GM23338 (cell line): ENCODE measurements around the gene KDM6A. TPM values are rescaled to one million over a fixed set of nuclear protein-coding genes. Genes with fewer than 3 reads are reported as not detected.
A peak's percentile ranks its signal among the peaks of the same experiment; 100 is the strongest.

ENCODE experiments used
- ATAC-seq: fragments of 200-7000 bp; cut with Tn5 transposase; 3 replicates; pipeline ENCODE4 v1.9.1; 2020
- DNase-seq: peaks from one replicate; pipeline ENCODE4 v3.0.0-alpha.2; 2015; ENCODE audit warnings: low spot score
- H2AFZ ChIP-seq: fragments of 200-600 bp; sonication (generic); 2 replicates; pipeline ENCODE4 v1.8.0; 2016; ENCODE audit warnings: antibody characterized with exemption, mild to moderate bottlenecking, moderate library complexity
- H3F3A ChIP-seq: fragments of 200-600 bp; sonication (generic); replicated peaks from 2 replicates; pipeline ENCODE4 v1.8.0; 2017; ENCODE audit warnings: antibody characterized with exemption, mixed run types, low read depth
- H3K27ac ChIP-seq: fragments of 200-600 bp; sonication (generic); 2 replicates; pipeline ENCODE4 v1.6.1; 2016; ENCODE audit warnings: low read depth
- H3K27me3 ChIP-seq: fragments of 200-600 bp; sonication (generic); 2 replicates; pipeline ENCODE4 v1.8.0; 2016; ENCODE audit warnings: mild to moderate bottlenecking, mixed run types, moderate library complexity; ENCODE audit not compliant: insufficient read depth
- H3K36me3 ChIP-seq: fragments of 200-600 bp; sonication (generic); 2 replicates; pipeline ENCODE4 v1.8.0; 2016; ENCODE audit warnings: mild to moderate bottlenecking; ENCODE audit not compliant: insufficient read depth
- H3K4me1 ChIP-seq: fragments of 200-600 bp; sonication (generic); 2 replicates; pipeline ENCODE4 v1.8.0; 2016; ENCODE audit warnings: mild to moderate bottlenecking, moderate library complexity; ENCODE audit not compliant: insufficient read depth
- H3K4me2 ChIP-seq: fragments of 200-600 bp; sonication (generic); 2 replicates; pipeline ENCODE4 v1.7.1; 2017; ENCODE audit warnings: mixed run types
- H3K4me3 ChIP-seq: fragments of 200-600 bp; sonication (generic); 2 replicates; pipeline ENCODE4 v1.6.1; 2016; ENCODE audit warnings: mixed run types
- H3K79me2 ChIP-seq: fragments of 200-600 bp; sonication (generic); replicated peaks from 2 replicates; pipeline ENCODE4 v1.8.0; 2017; ENCODE audit warnings: mild to moderate bottlenecking; ENCODE audit not compliant: insufficient read depth
- H3K9me2 ChIP-seq: fragments of 200-600 bp; sonication (generic); 2 replicates; pipeline ENCODE4 v1.8.0; 2017; ENCODE audit not compliant: insufficient read depth
- H4K20me1 ChIP-seq: fragments of 200-600 bp; sonication (generic); replicated peaks from 2 replicates; pipeline ENCODE4 v1.8.0; 2017; ENCODE audit warnings: mild to moderate bottlenecking; ENCODE audit not compliant: insufficient read depth
- H3K27ac Mint-ChIP-seq: 2 replicates; pipeline ENCODE4 v1.8.0; 2020; ENCODE audit warnings: inconsistent platforms, mild to moderate bottlenecking, moderate library complexity, mixed read lengths
- H3K27me3 Mint-ChIP-seq: 3 replicates; pipeline ENCODE4 v1.8.0; 2022; ENCODE audit warnings: low read depth, mild to moderate bottlenecking, moderate library complexity, mixed read lengths, inconsistent platforms; ENCODE audit not compliant: insufficient read depth, poor library complexity
- H3K36me3 Mint-ChIP-seq: 3 replicates; pipeline ENCODE4 v1.8.0; 2021; ENCODE audit warnings: low read depth, mild to moderate bottlenecking, inconsistent platforms, moderate library complexity, mixed read lengths
- H3K4me1 Mint-ChIP-seq: 3 replicates; pipeline ENCODE4 v1.8.0; 2020; ENCODE audit warnings: mild to moderate bottlenecking, inconsistent platforms, mixed read lengths
- H3K4me3 Mint-ChIP-seq: 3 replicates; pipeline ENCODE4 v1.8.0; 2021; ENCODE audit warnings: moderate library complexity, mild to moderate bottlenecking, inconsistent platforms, mixed read lengths
- H3K9me3 Mint-ChIP-seq: 3 replicates; pipeline ENCODE4 v1.8.0; 2020; ENCODE audit warnings: moderate library complexity, mild to moderate bottlenecking, inconsistent platforms, mixed read lengths
- CREB1 ChIP-seq: fragments of 250-450 bp; sonication (Bioruptor Pico); IDR thresholded peaks from 2 replicates; pipeline ENCODE4 v1.5.0; 2020; ENCODE audit warnings: low read depth, mild to moderate bottlenecking, moderate library complexity
- CTCF ChIP-seq, 2 experiments: fragments of 200-600 bp in 1 of 2; sonication (generic) in 1 of 2; conservative IDR thresholded peaks; 2 replicates each; pipeline versions ENCODE4 v1.5.1 to v1.6.1; 2016 to 2017; ENCODE audit warnings: antibody characterized with exemption in 2 of 2, low read depth in 2 of 2, mild to moderate bottlenecking in 2 of 2, moderate library complexity in 1 of 2
- EZH2phosphoT487 ChIP-seq: fragments of 200-600 bp; sonication (generic); IDR thresholded peaks from one replicate; pipeline ENCODE4 v1.8.1; 2018; ENCODE audit warnings: antibody characterized with exemption; ENCODE audit not compliant: unreplicated experiment
- JUNB ChIP-seq: IDR thresholded peaks from one replicate; pipeline ENCODE4 v1.6.1; 2016; ENCODE audit warnings: antibody characterized with exemption; ENCODE audit not compliant: unreplicated experiment
- NANOG ChIP-seq: IDR thresholded peaks from 2 replicates; pipeline ENCODE4 v1.6.1; 2016; ENCODE audit warnings: antibody characterized with exemption, borderline replicate concordance
- STAT1 ChIP-seq: IDR thresholded peaks from one replicate; pipeline ENCODE4 v1.6.1; 2016; ENCODE audit warnings: antibody characterized with exemption; ENCODE audit not compliant: unreplicated experiment
- ZNF114 ChIP-seq: fragments of 250-450 bp; sonication (Bioruptor Pico); IDR thresholded peaks from 2 replicates; pipeline ENCODE4 v1.5.0; 2020; ENCODE audit warnings: mild to moderate bottlenecking, moderate library complexity
- ZNF462 ChIP-seq: fragments of 250-450 bp; sonication (Bioruptor Pico); IDR thresholded peaks from 2 replicates; pipeline ENCODE4 v1.5.0; 2020; ENCODE audit warnings: mild to moderate bottlenecking, moderate library complexity
- polyA plus RNA-seq: library from polyadenylated mRNA; unstranded; fragments of >200 nt; fragmentation: Nextera tagmentation; extraction: Ambion mirVana; gene quantifications from 2 replicates; pipeline ENCODE4 v1.2.1, GENCODE V29; 2016
- total RNA-seq: library from RNA; depleted of rRNA; stranded (reverse); fragments of >200 nt; shearing (Covaris generic); gene quantifications from 2 replicates; pipeline ENCODE4 v1.2.3, GENCODE V29; 2014

The KDM6A gene
- total and polyA plus RNA-seq, 2 experiments from 2014 or later = 22.8 to 102 TPM

- peaks cover 28% of the 10 kb centered on the region for H3K4me1 Mint-ChIP-seq
- no peak for DNase-seq
- peaks cover 6% of the 10 kb centered on the region; the same call in 1 of the 3 replicates for H3K36me3 Mint-ChIP-seq
- no peak overlapping the region for H3K27ac ChIP-seq
- peaks cover 8% of the 10 kb centered on the region; the same call in 1 of the 2 replicates for H4K20me1 ChIP-seq
- H3K4me3 ChIP-seq = no peak overlapping the region
- H3K4me3 Mint-ChIP-seq = no peak overlapping the region
- no peaks in the 10 kb centered on the region for H3K27me3 ChIP-seq
- H3K27me3 Mint-ChIP-seq = no peaks in the 10 kb centered on the region
- no peaks in the 10 kb centered on the region; the same call in 2 of the 3 replicates for H3K9me3 Mint-ChIP-seq
- no peaks in the 10 kb centered on the region for H3K9me2 ChIP-seq
- no peak for TF ChIP-seq EZH2phosphoT487
- no peak for TF ChIP-seq STAT1
- no peak for TF ChIP-seq CTCF (conservative IDR thresholded peaks at IDR 0.05; ENCODE audit: low read depth in 2 of 2)
- H3K79me2 ChIP-seq = peaks cover 100% of the 10 kb centered on the region
- no peaks in the 10 kb centered on the region for H3F3A ChIP-seq
- ATAC-seq = no peak
- H3K4me1 ChIP-seq = peaks cover 4% of the 10 kb centered on the region; the same call in 1 of the 2 replicates
- no peaks in the 10 kb centered on the region for H3K36me3 ChIP-seq
- no peak overlapping the region for H3K4me2 ChIP-seq
- H3K27ac Mint-ChIP-seq = no peak overlapping the region
- H2AFZ ChIP-seq = no peak overlapping the region
Measured at GRCh38 chrX:44935172-44935571, 62.2 kb downstream of the KDM6A start.

- Histone ChIP-seq H2AFZ (no peak overlapping the region), H3K4me2 (no peak overlapping the region), H3K36me3 (no peaks in the 10 kb centered on the region), H3K9me2 (no peaks in the 10 kb centered on the region), H3K4me1 (peaks cover 4% of the 10 kb centered on the region; the same call in 1 of the 2 replicates), H4K20me1 (peaks cover 8% of the 10 kb centered on the region; the same call in 1 of the 2 replicates), H3K27ac (no peak overlapping the region), H3K79me2 (peaks cover 100% of the 10 kb centered on the region), H3K27me3 (no peaks in the 10 kb centered on the region), H3F3A (no peaks in the 10 kb centered on the region), H3K4me3 (no peak overlapping the region)
- ATAC-seq (peak; percentile 58), DNase-seq (peak; percentile 14)
- Mint-ChIP-seq H3K27ac (no peak overlapping the region), H3K27me3 (no peaks in the 10 kb centered on the region), H3K4me1 (peaks cover 28% of the 10 kb centered on the region), H3K9me3 (no peaks in the 10 kb centered on the region; the same call in 2 of the 3 replicates), H3K36me3 (peaks cover 6% of the 10 kb centered on the region; the same call in 2 of the 3 replicates), H3K4me3 (no peak overlapping the region)
- no peak for TF ChIP-seq ZNF114 (CRISPR knock-in tag)
- no peak for TF ChIP-seq CREB1
- no peak for TF ChIP-seq ZNF462 (CRISPR knock-in tag)
- TF ChIP-seq CTCF (conservative IDR thresholded peaks at IDR 0.05; ENCODE audit: low read depth in 2 of 2) = no peak
- TF ChIP-seq JUNB = no peak
- TF ChIP-seq STAT1 = no peak
- no peak for TF ChIP-seq NANOG
Measured at GRCh38 chrX:44935640-44936039, 62.7 kb downstream of the KDM6A start.
